DND-41 (cell line): ENCODE results near the gene ZNF337.
A peak's percentile ranks its signal among the peaks of the same experiment; 100 is the strongest.
"Not testable (repeated sequence)": the region's sequence is repeated elsewhere in the genome, so short reads cannot be mapped to it uniquely, and the experiment has no call there.

Experiments used
- ATAC-seq: fragments of 200-7000 bp; cut with Tn5 transposase; 3 replicates; pipeline ENCODE4 v1.9.1; 2021; ENCODE audit warnings: low read depth; ENCODE audit not compliant: insufficient read depth
- DNase-seq: peaks from one replicate; pipeline ENCODE4 v3.0.0-alpha.2; 2020
- H2AFZ ChIP-seq: 2 replicates; pipeline ENCODE4 v1.6.0; 2012; ENCODE audit warnings: low read depth, low read length
- H3K27ac ChIP-seq: 2 replicates; pipeline ENCODE4 v1.5.1; 2012; ENCODE audit warnings: low read length, inconsistent platforms
- H3K27me3 ChIP-seq: fragments of 200-600 bp; sonication (generic); 2 replicates; pipeline ENCODE4 v1.6.0; 2012; ENCODE audit warnings: low read length, mild to moderate bottlenecking, inconsistent platforms; ENCODE audit not compliant: insufficient read depth, poor library complexity
- H3K36me3 ChIP-seq: 2 replicates; pipeline ENCODE4 v1.5.1; 2012; ENCODE audit warnings: low read length, inconsistent platforms; ENCODE audit not compliant: insufficient read depth
- H3K4me1 ChIP-seq: 2 replicates; pipeline ENCODE4 v1.5.1; 2012; ENCODE audit warnings: mild to moderate bottlenecking, low read length; ENCODE audit not compliant: insufficient read depth
- H3K4me2 ChIP-seq: 2 replicates; pipeline ENCODE4 v1.6.0; 2012; ENCODE audit warnings: mild to moderate bottlenecking, moderate library complexity, low read length, inconsistent platforms; ENCODE audit not compliant: insufficient read depth
- H3K4me3 ChIP-seq, 2 experiments: fragments of 200-600 bp in 1 of 2; shearing (Covaris generic) in 1 of 2; 2 replicates each; pipeline ENCODE4 v1.5.1; 2012 to 2016; ENCODE audit warnings: inconsistent platforms in 2 of 2, low read length in 2 of 2, mild to moderate bottlenecking in 2 of 2, low read depth in 1 of 2, moderate library complexity in 1 of 2
- H3K79me2 ChIP-seq: 2 replicates; pipeline ENCODE4 v1.6.0; 2012; ENCODE audit warnings: low read length, inconsistent platforms; ENCODE audit not compliant: insufficient read depth
- H3K9ac ChIP-seq: 2 replicates; pipeline ENCODE4 v1.6.0; 2012; ENCODE audit warnings: low read depth, mild to moderate bottlenecking, inconsistent platforms, low read length, moderate library complexity
- H3K9me3 ChIP-seq: 2 replicates; pipeline ENCODE4 v1.5.1; 2012; ENCODE audit warnings: low read length, moderate library complexity, mild to moderate bottlenecking, inconsistent platforms; ENCODE audit not compliant: insufficient read depth, severe bottlenecking
- H4K20me1 ChIP-seq: 2 replicates; pipeline ENCODE4 v1.6.0; 2012; ENCODE audit warnings: low read length; ENCODE audit not compliant: insufficient read depth
- CTCF ChIP-seq: IDR thresholded peaks from 2 replicates; pipeline ENCODE4 v1.5.1; 2012; ENCODE audit warnings: borderline replicate concordance, low read length, moderate library complexity, mild to moderate bottlenecking; ENCODE audit not compliant: poor library complexity, severe bottlenecking; ENCODE audit errors: extremely low read depth
- EZH2 ChIP-seq: IDR thresholded peaks from 3 replicates; pipeline ENCODE4 v1.6.1; 2012; ENCODE audit warnings: borderline replicate concordance, low read depth, mild to moderate bottlenecking, moderate library complexity, low read length, inconsistent platforms; ENCODE audit not compliant: severe bottlenecking

ZNF337 gene

GRCh38 chr20:25690427-25690826 is 6.2 kb downstream of the ZNF337 start:
- DNase-seq, result no peak
- Histone ChIP-seq H3K4me3 (no peak overlapping the region), H3K4me2 (no peak overlapping the region), H2AFZ (no peak overlapping the region), H3K9me3 (no peaks in the 10 kb centered on the region), H3K4me1 (peaks cover 63% of the 10 kb centered on the region), H4K20me1 (peaks cover 4% of the 10 kb centered on the region; the same call in 1 of the 2 replicates), H3K36me3 (peaks cover 37% of the 10 kb centered on the region), H3K27me3 (no peaks in the 10 kb centered on the region), H3K9ac (no peak overlapping the region), H3K27ac (peak overlapping the region; percentile 16; the same call in 1 of the 2 replicates), H3K79me2 (peaks cover 66% of the 10 kb centered on the region)
- TF ChIP-seq EZH2 (no peak), CTCF (no peak)
- ATAC-seq, result no peak

- Histone ChIP-seq H2AFZ (no peak overlapping the region), H3K27ac (peak overlapping the region; percentile 73), H3K4me3 (no peak overlapping the region), H4K20me1 (no peaks in the 10 kb centered on the region), H3K4me2 (peak overlapping the region; percentile 10; the same call in 1 of the 2 replicates), H3K9me3 (peaks cover 4% of the 10 kb centered on the region), H3K36me3 (peaks cover 50% of the 10 kb centered on the region), H3K9ac (peak overlapping the region; percentile 23; the same call in 1 of the 2 replicates), H3K4me1 (peaks cover 54% of the 10 kb centered on the region), H3K79me2 (peaks cover 34% of the 10 kb centered on the region), H3K27me3 (no peaks in the 10 kb centered on the region)
- DNase-seq, result peak; percentile 74
- peak; percentile 83 for ATAC-seq
- no peak for TF ChIP-seq CTCF
- TF ChIP-seq EZH2, result no peak
Measured at GRCh38 chr20:25686081-25687067, 10.3 kb downstream of the ZNF337 start.

DNA sequence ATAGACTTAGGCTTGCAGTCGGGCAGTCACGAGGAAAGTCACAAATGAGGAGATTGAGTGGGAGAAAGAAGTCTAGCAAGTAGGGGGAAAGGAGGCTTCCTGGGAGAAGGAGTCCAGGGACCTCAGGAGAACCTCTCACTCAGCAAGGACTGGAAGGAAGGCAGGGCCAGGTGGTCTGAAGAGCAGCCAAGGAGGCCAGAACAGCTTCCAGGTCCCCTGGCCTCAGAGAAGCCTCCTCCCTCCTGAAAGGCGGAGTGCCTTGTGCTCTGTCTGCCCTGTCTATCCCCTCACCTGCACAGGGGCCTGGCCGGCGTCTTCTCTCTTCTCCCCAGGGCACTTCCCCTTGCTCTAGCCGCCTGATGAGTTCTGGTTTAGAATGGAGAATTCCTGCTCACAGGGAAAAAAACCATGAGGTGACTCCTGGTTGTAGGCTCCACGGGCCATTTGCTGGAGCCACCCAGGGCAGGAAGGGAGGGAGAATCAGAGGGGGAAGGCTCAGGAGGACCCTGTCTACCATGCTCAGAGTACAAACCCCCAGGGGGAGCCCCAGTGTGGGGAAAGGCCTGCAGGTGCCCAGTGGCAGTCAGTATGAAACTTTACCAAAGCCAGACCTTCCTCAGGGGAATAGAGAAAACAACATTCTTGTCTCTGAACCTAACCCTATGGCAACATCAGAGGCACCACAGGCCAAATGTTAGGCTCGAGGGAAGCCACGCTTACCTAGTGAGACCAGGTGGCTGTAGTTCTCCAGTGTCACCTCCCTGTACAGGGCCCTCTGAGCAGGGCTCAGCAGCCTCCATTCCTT is 11.2 kb downstream of the ZNF337 start:
- H3K4me2 ChIP-seq, result no peak overlapping the region
- DNase-seq (peak; percentile 59), ATAC-seq (peak; percentile 49)
- H3K36me3 ChIP-seq, result peaks cover 56% of the 10 kb centered on the region
- no peak overlapping the region for H2AFZ ChIP-seq
- peak overlapping the region; percentile 23; the same call in 1 of the 2 replicates for H3K9ac ChIP-seq
- no peaks in the 10 kb centered on the region for H3K27me3 ChIP-seq
- TF ChIP-seq EZH2 (no peak), CTCF (peak; percentile 50)
- no peaks in the 10 kb centered on the region for H4K20me1 ChIP-seq
- peaks cover 52% of the 10 kb centered on the region for H3K4me1 ChIP-seq
- peaks cover 33% of the 10 kb centered on the region for H3K79me2 ChIP-seq
- H3K4me3 ChIP-seq, result no peak overlapping the region
- peaks cover 4% of the 10 kb centered on the region for H3K9me3 ChIP-seq
- H3K27ac ChIP-seq, result peak overlapping the region; percentile 73

- H3K4me2 ChIP-seq, H4K20me1 ChIP-seq, ATAC-seq, H3K27me3 ChIP-seq, H3K9me3 ChIP-seq, H3K9ac ChIP-seq, H2AFZ ChIP-seq, H3K4me3 ChIP-seq, DNase-seq: not testable (repeated sequence)
- H3K4me1 ChIP-seq, result peaks cover 49% of the 10 kb centered on the region
- peaks cover 28% of the 10 kb centered on the region for H3K79me2 ChIP-seq
- 0 out of 2 replicates have a peak overlapping the region, but pooled peaks have one; percentile 34 for H3K27ac ChIP-seq
- H3K36me3 ChIP-seq, result peaks cover 64% of the 10 kb centered on the region
Measured at GRCh38 chr20:25683826-25684225, 12.8 kb downstream of the ZNF337 start.
